ENCODE results near the gene TRIM38. TPM values are rescaled to one million over a fixed set of nuclear protein-coding genes. Genes with fewer than 3 reads are reported as not detected.

Gene TRIM38
- polyA plus RNA-seq, 3 donors = 7.8 to 10.3 (median 10.0) TPM

DNA sequence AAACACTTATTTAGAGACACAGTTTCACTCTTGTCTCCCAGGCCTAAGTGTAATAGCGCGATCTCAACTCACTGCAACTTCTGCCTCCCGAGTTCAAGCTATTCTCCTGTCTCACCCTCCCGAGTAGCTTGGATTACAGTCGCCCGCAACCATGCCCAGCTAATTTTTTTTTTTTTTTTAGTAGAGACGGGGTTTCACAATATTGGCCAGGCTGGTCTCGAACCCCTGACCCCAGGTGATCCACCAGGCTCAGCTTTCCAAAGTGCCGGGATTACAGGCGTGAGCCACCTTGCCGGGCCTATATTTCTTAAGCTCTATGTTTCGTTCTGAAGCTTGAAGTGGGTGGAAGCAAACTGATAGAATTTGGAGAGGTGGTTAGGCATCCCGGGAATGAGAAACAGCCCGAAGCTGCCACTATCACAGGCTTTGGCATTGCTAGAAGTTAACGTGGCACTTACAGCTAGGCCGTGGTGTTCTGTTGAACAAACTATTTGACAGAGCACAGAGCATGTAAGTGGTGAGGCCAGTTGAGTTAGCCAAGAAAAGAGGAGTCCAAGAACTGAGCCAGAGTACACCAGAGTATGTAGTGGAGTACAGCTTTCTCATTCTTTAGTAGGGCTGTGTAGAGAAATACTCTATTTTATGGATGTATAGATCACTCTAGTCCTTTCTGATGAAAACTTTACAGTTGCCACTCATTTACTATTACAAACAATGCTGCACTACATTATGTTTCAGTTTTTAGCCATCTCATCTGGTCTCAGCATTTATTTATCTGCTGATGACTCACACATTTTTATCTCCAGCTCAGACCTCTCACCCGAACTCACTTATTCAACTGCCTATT, 62.7 kb downstream of the TRIM38 start:
- no peak for DNase-seq (ENCODE audit: low read depth in 3 of 3, low spot score in 2 of 3)

DNA sequence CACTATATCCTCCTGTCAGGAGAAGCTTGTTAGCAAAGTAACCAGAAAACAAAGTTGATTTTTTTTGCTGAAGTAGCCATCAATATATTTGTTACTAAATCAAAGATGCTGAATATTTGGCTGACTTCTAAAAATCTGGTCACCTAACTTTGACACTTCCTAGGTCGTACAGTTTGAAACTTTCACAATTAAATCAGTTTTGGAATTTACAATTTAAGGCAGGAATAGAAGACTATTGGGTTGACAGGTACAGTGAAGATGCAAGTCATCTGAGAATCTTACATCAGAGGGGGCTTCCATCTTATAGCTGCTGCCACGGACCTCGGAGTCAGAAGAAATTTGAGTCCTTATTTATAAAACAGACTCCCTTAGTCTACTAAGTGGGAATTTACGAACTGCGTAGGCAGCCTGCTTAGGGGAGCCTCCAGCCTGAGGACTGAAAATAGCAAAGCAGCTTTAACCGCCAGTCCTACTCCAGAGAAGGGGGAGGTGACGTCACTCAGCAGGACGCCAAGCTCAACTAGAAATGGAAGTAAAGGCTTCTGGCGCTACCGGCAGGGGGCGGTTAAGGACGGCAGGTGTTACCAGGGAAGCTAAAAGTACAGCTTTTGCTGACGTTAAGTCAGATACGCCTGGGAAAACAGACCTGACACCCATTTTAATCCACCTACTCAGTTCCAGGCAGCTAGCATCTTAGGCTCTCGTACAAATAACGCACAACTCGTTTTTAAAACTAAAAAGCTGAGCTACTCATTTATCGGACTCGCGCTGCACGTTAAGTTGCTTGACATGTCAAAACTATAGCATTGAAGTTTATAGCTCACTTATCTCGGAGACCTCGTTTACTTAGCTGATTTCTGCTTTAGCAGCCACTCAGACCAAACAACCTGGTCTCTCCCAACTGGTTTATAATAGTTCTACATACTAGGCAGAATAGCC, 63.6 kb downstream of the TRIM38 start:
- DNase-seq (ENCODE audit: low read depth in 3 of 3, low spot score in 2 of 3) = peak; percentile 90 to 95 (median 93)

- DNase-seq (ENCODE audit: low read depth in 3 of 3, low spot score in 2 of 3) = peak; percentile 99 to 100 (median 99)
Measured at GRCh38 chr6:26026833-26027490, 64.4 kb downstream of the TRIM38 start.

DNA sequence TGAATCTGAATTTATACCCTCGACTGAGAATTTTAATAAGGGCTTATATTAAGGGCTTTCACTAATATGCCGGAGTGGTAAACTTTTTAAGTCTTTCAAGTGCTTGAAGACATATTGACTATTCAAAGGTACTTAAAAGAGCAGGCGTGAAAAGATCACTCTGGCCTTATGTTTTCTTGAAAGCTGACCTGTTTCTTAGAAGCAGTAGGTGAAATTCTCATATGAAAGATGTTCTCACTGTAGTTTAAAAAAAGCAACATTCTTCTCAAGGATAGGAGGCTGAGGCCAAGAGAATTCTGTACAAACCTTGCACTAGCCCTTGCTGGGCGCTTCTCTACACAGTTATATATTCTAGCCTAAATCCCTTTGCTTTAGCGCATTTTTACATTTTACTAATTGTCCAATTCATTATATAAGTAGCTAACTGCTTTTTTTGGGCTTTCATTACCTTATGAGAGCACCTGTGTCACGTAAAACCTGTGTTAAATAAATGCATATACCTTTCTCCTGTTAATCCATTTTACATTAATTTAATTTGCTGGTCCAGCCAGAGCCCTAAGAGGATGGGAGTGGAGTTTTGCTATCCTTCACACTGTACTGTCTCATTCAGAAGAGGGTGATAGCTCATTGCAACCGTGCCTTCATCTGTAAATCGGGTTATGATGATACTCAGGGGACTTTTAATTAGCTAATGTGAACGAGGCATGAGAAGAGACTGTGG, 65.0 kb downstream of the TRIM38 start:
- no peak for DNase-seq (ENCODE audit: low read depth in 3 of 3, low spot score in 2 of 3)

GRCh38 chr6:26028212-26028745, 65.7 kb downstream of the TRIM38 start:
- no peak for DNase-seq (ENCODE audit: low read depth in 3 of 3, low spot score in 2 of 3)

- no peak for DNase-seq (ENCODE audit: low read depth in 3 of 3, low spot score in 2 of 3)
Measured at GRCh38 chr6:26028746-26029569, 66.4 kb downstream of the TRIM38 start.

DNA sequence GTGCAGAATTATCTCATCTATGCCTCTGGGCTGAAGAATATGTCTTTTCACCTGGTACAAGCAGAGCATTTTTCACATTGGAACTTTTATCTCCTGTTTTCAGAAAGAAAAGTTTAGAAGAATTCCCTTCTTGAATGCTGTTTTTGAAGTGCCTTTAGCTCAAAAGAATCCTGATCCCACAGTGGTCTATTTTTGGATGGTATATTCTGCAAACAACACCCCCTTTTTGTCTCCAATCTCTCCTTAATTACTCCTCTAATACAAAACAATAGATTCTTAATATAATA, 66.9 kb downstream of the TRIM38 start:
- no peak for DNase-seq (ENCODE audit: low read depth in 3 of 3, low spot score in 2 of 3)

- no peak for DNase-seq (ENCODE audit: low read depth in 3 of 3, low spot score in 2 of 3)
Measured at GRCh38 chr6:26029857-26030653, 67.5 kb downstream of the TRIM38 start.

- DNase-seq (ENCODE audit: low read depth in 3 of 3, low spot score in 2 of 3) = no peak
Measured at GRCh38 chr6:26030716-26031115, 68.1 kb downstream of the TRIM38 start.

DNA sequence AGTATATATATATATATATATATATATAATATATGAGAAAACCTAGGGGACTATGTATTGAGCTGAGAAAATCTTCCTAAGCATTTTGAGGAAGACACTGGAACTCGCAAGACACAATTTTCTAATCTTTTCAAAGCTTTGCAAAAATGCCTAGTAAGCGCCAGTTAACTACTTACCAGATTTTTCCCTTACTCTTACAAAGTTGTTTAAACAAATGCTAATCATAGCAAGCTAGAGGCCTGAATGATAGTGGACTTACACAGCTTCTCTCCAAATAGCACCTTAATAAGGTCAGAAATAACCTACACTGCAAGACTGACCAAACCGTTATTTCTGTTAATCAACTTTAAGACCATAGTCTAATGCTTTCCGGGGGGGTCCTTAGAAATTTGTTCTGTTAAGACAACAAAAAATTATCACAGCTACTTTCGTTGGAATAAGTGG, 68.6 kb downstream of the TRIM38 start:
- no peak for DNase-seq (ENCODE audit: low read depth in 3 of 3, low spot score in 2 of 3)

DNA sequence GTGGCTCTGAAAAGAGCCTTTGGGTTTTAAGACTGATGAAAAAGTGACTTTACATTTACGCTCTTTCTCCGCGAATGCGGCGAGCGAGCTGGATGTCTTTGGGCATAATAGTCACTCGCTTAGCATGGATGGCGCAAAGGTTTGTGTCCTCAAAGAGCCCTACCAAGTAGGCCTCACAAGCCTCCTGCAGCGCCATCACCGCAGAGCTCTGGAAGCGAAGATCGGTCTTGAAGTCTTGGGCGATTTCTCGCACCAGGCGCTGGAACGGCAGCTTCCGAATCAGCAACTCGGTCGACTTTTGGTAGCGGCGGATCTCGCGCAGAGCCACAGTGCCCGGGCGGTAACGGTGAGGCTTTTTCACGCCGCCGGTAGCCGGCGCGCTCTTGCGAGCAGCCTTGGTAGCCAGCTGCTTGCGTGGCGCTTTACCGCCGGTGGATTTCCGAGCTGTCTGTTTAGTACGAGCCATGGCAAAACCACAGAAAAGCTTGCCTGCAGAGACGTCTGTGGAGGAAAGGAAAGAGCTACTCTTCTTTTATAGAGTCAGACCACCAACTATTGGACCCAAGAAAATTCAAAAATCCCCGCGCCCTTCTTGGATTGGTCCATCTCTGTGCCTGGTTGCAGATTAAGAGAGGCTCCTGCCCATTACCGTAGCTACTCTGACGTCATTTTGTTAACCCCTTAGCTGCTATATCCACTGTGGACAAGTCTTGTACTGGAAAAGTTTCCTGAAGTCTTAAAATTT, 69.2 kb downstream of the TRIM38 start:
- DNase-seq (ENCODE audit: low read depth in 3 of 3, low spot score in 2 of 3) = peak; percentile 96 to 98 (median 96)

DNA sequence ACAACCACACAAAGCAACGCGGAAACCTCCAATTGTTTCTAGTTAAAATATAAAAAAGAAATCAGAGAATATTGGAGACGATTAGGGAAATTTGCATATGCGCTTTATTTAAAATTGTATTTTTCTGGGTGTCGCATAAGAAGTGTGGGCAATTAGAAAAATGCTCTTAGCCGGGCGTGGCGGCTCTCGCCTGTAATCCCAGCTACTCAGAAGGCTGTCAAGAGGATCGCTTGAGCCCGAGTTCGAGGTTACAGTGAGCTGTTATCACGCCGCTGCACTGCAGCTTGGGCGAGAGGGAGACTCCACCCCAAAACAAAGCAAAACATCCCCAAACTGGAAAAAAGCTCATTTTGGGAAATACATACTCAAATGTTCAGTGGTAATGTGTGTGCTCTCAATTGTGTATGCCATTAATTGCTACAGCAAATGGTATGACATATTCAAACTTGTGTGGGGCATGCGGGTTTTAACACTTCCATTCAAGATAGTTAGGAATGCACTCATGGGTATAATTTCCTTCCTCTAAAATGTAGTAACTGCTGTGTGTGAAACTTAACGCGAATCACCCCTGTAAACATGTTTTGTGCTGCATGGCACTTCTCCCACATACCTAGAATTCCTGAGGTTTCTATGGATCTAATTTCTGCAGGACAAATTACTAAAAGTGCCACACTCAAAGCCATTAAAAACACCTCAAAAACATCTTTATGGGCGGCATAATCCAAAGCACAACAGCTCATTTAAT, 69.9 kb downstream of the TRIM38 start:
- DNase-seq (ENCODE audit: low read depth in 3 of 3, low spot score in 2 of 3) = peak in 1 of 3 donors; percentile 63

- DNase-seq (ENCODE audit: low read depth in 3 of 3, low spot score in 2 of 3) = peak; percentile 93 to 94 (median 94)
Measured at GRCh38 chr6:26033085-26033940, 70.7 kb downstream of the TRIM38 start.

- DNase-seq (ENCODE audit: low read depth in 3 of 3, low spot score in 2 of 3) = no peak
Measured at GRCh38 chr6:26033941-26034354, 71.3 kb downstream of the TRIM38 start.

DNA sequence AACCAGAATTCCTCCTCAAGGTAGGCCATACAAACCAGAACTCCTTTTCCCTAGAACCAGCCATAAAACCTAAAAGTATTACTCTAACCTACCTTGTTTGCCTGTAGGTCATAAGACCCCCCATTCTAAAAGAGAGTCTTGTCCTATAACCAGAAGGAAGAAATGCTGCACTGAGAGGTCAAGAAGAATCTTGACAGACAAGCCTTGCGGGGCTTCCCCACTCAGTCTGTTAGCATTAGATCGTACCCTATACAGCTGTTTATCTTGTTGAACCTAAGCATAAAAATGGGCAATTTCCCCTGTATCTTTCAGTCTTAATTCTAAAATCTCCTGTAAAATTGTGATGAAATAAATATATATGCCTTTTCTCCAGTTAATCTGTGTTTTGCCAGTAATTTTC, 72.3 kb downstream of the TRIM38 start:
- DNase-seq (ENCODE audit: low read depth in 3 of 3, low spot score in 2 of 3) = no peak

All from right renal cortex interstitium (tissue), 3 donors.